Skeletal muscle cell (primary cell): ENCODE results near the gene TSC22D1.
"Not testable (repeated sequence)": the region's sequence is repeated elsewhere in the genome, so short reads cannot be mapped to it uniquely, and the experiment has no call there.

ENCODE experiments used
- DNase-seq: peaks from one replicate; pipeline ENCODE4 v3.0.0-alpha.2; 2010; ENCODE audit warnings: low read depth
- H3K4me3 ChIP-seq: 2 replicates; pipeline ENCODE4 v1.5.1; 2011; ENCODE audit warnings: low read depth, mild to moderate bottlenecking, control low read depth, low read length, moderate library complexity

Gene TSC22D1

DNA sequence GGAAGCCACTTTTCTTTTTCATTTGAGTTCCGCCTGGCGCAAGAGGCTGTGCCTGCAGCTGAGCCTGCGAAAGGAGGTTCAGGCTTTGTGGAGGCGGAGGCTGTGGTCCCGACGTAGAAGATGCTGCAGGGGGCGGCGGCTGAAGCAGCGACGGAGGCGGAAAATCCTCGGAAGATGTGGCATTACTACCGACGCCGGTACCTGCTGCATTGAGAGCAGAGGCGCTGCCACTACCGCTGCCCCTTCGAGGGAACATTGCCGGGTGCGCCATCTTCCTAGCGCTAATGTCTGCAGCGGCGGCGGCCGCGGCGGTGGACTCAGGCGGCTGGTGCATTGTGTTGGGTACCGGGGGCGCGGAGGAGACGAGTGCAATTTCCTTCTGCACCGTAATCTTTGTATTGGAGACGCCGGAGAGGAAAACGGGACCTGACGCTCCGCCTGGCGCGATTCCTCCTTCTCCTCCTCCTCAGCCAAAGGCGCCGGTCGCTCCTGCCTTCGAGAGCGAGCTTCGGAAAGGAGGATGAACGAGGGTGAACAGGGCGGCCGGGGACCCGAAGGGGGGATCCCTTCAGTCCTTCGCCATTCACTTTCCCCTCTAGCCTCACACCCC is at the start of gene TSC22D1:
TSC22D1 (minus strand) TSS at position 590 of the 610 bp plus-strand sequence; CDS start at position 334, 256 bp downstream.
- DNase-seq = peak; percentile 12
- peak within 1 kb of the TSS; percentile 77 for H3K4me3 ChIP-seq

GRCh38 chr13:44622708-44623107 is 46.6 kb upstream of the TSC22D1 start:
- no peak for DNase-seq

GRCh38 chr13:44622261-44622660 is 46.1 kb upstream of the TSC22D1 start:
- H3K4me3 ChIP-seq = no peak overlapping the region
- DNase-seq = no peak

More at GRCh38 chr13:44622708-44623107, 46.6 kb upstream of the TSC22D1 start:
- no peak overlapping the region for H3K4me3 ChIP-seq

GRCh38 chr13:44620057-44620456 is 43.9 kb upstream of the TSC22D1 start:
- DNase-seq = no peak
- no peak overlapping the region for H3K4me3 ChIP-seq

DNA sequence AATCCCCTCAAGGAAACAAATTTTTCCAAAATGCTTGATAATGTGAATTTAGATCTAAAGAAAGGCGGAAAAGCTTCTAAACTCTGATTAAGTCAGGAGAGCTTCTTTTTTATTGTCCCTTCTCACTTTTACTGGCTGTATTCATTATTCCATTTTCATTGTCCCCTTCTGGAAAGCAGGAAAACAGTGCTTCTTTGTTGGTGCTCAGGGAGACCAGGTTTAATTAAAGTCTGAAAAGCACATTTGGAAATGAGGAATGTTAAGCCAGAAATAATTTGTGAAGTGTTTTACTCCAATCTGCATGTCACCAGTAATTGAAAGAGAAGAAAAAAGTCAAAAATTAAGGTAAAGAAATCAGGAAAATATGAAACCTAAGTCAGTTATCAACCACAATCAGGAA is 43.5 kb upstream of the TSC22D1 start:
- no peak overlapping the region for H3K4me3 ChIP-seq
- DNase-seq = no peak

DNA sequence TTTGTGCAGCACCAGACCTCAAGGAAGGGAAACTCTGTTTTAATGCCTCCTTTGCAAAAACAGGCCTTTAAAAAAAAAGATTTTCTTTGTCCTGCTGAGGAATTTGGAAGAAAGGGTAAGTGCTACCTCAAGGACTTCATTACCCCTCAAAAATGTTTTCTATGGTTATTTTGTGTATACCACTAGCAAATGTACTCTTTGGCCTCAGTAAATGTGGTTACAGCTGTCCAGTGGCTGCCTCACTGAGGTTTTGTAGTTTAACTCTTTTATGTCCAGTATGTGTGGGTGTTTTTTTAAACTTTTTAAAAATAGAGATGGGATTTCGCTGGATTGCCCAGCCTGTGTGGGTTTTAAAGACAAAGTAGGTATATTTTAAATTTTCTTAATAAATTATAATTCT is 42.2 kb upstream of the TSC22D1 start:
- H3K4me3 ChIP-seq = no peak overlapping the region
- no peak for DNase-seq

DNA sequence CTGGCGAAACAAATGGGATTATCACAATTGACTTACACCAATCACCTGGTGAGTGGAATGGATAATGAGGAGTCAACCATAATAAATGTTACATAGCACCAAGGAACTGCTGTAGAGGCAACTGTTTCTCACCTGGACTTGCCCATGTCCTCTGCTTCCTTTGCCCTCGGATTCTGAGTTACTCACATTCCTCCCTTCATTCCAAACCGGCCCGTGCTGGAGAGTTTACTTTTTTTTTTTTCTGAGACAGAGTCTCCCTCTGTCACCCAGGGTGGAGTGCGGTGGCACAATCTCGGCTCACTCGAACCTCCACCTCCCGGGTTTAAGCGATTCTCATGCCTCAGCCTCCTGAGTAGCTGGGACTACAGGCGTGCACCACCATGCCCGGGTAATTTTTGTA is 41.5 kb upstream of the TSC22D1 start:
- no peak for DNase-seq
- H3K4me3 ChIP-seq = no peak overlapping the region

- DNase-seq = no peak
- H3K4me3 ChIP-seq = no peak overlapping the region
Measured at GRCh38 chr13:44609137-44609536, 33.0 kb upstream of the TSC22D1 start.

DNA sequence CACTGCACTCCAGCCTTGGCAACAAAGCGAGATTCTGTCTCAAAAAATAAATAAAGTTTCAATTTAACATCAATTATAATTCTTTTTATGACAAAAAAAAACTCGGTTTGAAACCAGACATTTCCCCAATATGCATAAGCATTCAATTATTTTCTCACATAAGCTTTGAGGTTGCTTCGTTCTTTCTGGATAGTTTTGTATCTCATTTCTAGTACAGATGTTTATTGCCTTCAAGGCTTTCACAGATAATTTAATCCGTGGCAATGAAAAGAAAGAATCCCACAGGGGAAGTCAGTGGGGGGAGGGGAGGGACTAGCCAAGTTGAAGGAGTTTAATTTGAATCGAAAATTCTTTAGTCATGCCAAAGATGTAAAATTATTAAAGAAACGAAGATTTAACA is 29.6 kb upstream of the TSC22D1 start:
- no peak for DNase-seq
- no peak overlapping the region for H3K4me3 ChIP-seq

DNA sequence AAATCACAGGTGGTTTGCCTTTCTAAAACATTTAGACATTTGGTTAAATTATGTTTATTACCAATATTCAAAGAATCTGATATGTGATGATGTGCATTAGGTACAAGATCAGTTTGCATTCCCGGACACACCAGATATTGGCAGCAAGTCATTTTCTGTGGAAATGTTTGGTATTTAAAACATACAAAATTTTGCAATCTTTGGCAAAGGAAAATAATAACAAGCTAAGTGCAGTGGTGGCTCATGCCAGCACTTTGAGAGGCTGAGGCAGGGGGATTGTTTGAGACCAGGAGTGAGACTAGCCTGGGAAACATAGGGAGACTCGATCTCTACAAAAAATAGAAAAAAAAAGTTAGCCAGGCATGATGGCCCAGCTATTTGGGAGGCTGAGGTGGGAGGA is 29.1 kb upstream of the TSC22D1 start:
- DNase-seq = no peak
- no peak overlapping the region for H3K4me3 ChIP-seq

DNA sequence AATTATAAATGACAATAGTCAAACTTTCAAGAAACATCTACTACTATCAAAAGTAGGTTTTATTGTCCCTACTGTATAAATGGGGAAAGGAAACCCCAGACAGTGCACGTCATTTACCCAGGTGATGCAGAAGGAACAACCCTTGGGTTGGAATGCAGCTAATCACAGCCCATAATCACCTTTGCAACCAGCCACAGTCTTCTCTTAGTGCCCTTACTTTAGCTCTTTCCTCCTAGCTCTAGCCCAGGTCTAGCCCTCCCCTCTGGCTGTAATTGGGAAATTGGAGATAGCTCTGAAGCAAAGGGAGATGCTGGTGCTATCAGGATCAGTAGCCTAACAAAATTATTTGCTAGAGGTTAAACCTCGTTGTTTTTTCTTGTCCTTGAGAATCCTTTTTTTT is 25.5 kb upstream of the TSC22D1 start:
- no peak for DNase-seq
- no peak overlapping the region for H3K4me3 ChIP-seq

DNA sequence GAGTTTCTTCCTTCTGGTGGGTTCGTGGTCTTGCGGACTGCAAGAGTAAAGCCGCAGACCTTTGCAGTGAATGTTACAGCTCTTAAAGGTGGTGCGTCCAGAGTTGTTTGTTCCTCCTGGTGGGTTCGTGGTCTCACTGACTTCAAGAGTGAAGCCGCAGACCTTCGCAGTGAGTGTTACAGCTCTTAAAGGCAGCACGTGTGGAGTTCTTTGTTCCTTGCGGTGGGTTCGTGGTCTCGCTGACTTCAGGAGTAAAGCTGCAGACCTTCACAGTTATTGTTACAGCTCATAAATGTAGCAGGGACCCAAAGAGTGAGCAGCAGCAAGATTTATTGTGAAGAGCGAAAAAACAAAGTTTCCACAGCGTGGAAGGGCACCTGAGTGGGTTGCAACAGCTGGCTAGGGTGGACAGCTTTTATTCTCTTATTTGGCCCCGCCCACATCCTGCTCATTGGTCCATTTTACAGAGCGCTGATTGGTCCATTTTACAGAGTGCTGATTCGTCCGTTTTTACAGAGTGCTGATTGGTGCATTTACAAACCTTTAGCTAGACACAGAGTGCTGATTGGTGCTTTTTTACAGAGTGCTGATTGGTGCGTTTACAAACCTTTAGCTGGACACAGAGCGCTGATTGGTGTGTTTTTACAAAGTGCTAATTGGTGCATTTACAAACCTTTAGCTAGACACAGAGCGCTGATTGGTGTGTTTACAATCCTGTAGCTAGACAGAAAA is 17.9 kb upstream of the TSC22D1 start:
- H3K4me3 ChIP-seq, DNase-seq: not testable (repeated sequence)

GRCh38 chr13:44592216-44592847 is 16.2 kb upstream of the TSC22D1 start:
- H3K4me3 ChIP-seq = no peak overlapping the region
- DNase-seq = no peak

DNA sequence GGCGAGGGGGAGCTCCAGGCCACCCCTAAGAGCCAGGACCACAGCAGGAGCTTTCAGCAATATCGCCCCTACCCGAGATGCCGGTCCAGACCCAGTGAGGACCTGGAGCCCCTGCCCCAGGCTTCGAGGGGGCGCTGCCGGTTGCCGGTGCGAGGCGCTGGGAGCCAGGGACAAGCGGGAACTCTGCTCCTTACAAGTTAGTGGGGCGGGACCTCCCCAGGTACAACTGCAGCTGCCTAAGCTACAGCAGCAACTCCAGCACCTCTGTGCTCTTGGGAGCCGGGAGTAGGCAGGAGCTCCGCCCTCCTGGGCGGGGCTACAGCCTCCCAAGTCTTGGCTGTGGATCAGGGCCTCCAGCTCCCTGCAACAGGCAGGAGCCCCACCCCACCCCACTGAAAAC is 15.2 kb upstream of the TSC22D1 start:
- H3K4me3 ChIP-seq = no peak overlapping the region
- DNase-seq = no peak

- peak; percentile 4 for DNase-seq
Measured at GRCh38 chr13:44583137-44583536, 7.0 kb upstream of the TSC22D1 start.

GRCh38 chr13:44578067-44578400 is 1.9 kb upstream of the TSC22D1 start:
- H3K4me3 ChIP-seq = peak overlapping the region; percentile 77
- DNase-seq = no peak

More at GRCh38 chr13:44583137-44583536, 7.0 kb upstream of the TSC22D1 start:
- no peak overlapping the region for H3K4me3 ChIP-seq

GRCh38 chr13:44577236-44578066 is 1.3 kb upstream of the TSC22D1 start:
- peak; percentile 84 for DNase-seq
- peak overlapping the region; percentile 77 for H3K4me3 ChIP-seq

DNA sequence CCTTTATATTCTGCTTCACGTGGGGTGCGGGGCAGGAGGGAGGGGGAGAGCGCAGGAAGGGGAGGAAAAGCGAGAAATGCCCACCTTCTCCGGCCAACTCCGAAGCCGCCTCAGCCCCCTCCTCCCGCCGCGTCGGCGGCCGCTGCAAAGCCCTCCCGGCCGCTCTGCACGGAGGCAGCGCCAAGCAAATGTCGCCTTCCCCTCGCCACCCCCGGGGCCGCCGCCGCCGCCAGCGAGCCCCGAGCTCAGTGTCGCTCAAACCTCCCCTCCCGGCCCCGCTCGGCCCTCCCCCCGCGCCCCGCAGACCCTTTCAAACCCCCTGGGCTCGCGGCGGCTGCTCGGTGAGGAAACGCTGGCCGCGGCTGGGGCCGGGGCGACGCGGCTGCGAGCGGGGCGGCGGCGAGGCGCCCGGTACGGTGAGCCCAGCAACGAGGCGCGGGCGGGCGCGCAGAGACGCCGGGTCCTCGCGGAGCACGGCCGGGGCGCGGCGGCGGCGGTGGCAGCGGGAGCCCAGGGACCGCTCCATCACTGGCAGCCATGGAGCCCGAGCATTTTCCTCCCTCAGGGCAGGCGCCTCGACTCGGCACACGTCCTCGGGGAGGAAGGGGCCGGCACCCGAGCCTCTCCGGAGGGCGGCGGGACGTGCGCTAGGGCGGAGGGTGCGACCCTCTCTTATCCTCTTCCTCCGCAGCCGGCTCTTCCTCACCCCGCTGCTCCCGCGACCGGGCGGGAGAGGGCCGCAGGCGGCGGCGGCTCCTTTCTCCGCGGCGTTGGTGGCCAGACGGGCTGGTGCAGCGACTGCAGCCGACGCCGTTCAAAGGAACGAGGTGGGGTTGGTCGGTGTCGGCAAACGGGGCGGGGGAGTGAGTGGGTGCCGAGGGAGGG is 463 bp upstream of the TSC22D1 start:
- DNase-seq = no peak

GRCh38 chr13:44575035-44575434 is 1.1 kb downstream of the TSC22D1 start:
- H3K4me3 ChIP-seq = peak overlapping the region; percentile 77
- no peak for DNase-seq

More for the DNA sequence above, 463 bp upstream of the TSC22D1 start:
- peak overlapping the region; percentile 77 for H3K4me3 ChIP-seq
